ENCODE data around the gene PRUNE2.
"Not testable (repeated sequence)": the region's sequence is repeated elsewhere in the genome, so short reads cannot be mapped to it uniquely, and the experiment has no call there.

Gene PRUNE2

DNA sequence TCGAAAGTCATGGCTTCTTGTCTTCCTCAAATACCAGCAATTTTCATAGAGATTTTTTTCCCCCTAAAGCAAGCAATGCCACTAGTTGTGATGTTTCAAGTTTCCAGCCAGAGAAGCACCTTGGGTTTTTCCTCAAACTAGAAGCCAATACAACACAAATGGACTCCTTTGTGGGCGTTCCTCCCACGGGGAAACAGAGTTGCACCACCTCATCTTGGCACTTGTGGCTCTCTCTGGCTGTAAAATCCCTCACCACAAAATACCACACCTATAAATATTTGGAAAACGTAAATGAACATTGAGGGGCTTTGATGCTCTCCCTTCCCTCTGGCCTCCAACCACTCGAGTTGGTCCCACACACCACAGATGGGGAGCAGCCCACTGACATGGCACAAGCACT is 208.8 kb downstream of the PRUNE2 start:
- no peak for DNase-seq (ENCODE audit: low read depth)

DNA sequence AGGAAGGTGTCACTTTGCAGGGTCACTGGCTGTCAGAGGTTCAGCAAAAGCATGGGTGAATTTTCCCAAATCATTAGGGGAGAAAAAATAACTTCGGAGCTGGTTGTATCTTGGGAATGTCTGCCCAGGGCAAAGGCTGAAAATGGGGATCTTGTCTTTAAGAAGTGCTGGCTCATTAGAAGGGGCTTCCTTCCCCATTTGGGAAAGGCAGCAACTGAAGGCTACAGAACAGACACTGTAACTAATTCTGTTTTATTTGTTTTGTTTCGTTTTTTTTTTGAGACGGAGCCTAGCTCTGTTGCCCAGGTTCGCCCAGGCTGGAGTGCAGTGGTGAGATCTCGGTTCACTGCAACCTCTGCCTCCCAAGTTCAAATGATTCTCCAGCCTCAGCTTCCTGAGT is 212.0 kb downstream of the PRUNE2 start:
- no peak for DNase-seq (ENCODE audit: low read depth)

DNA sequence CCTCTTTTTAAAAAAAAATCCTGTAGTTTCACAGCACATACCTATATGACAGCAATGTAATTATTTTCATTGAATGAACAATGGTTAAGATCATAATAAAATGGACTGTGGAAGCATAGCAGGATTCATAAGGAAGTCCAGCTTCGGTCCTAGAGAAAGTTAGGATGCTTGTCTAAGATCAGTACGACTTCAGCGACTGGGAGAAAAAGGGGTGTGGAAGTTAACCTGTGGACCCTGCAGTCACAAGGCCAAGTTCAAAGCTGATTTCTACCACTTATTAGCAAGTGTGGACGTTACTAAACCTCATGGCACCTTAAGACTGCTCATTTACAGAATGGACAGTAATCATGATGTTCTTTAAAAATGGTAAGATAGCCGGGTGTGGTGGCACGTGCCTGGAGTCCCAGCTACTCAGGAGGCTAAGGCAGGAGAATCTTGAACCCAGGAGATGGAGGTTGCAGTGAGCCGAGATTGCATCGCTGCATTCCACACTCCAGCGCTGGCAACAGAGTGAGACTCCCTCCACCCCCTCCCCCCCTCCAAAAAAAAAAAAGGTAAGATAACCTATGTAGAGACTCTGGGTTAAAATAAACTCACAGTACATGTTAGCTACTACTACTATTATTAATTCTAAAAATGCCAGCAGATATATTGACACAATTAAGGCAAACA is 213.3 kb downstream of the PRUNE2 start:
- no peak for DNase-seq (ENCODE audit: low read depth)

DNA sequence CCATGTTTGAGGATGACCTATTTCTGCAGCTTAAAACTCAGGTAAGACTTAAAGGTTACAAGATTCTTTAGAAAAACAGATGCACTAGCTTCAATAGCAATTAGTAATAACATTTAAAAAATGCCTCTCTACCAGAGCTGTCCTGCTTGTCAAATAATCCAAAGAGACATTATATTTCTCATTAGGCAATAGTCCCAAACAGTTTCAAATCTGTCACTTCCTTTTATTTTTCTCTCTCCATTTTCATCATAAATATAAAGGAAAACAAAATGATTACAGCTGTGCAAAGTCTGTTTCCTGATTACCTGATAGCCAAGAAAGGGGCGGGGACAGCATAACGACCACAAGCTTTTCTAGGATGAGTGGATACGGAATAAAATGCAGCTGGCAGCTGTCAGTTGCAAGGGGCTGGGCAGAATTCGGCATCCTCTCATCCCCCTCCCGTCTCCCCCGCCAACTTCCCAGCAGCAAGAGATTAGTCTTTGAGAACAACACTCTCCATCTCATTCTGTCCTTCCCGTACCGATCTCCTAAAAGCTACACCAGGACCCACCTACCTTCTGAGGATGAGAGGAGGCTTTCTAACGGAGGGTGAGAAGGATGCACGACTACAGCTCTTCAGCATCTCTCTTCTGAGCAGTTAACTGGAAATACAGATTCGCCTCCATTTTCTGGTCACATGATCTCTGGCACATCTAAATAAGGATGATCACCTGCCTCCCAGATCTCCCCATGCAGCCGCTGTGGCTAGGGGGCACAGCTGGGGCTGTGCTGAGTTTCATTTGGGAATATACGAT is 214.2 kb downstream of the PRUNE2 start:
- DNase-seq (ENCODE audit: low read depth): no peak

DNA sequence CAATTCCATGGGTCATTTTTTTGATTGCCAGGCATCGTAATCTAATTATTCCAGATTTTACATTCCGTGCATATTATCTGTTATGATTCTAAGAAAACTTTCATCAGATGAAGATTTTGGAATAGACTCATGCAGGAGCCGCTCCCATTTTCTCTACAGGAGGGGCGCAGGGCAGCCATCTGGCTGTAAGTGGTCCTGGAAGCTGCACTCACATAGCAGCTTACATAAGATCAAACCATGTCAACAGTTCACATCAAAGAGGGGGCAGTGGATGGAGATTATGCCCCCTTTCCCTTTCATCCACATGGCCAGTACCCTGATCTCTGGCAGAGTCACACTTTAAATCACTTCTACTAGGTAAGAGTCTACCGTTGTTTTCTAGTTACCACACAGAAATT is 214.9 kb downstream of the PRUNE2 start:
- DNase-seq (ENCODE audit: low read depth): no peak

DNA sequence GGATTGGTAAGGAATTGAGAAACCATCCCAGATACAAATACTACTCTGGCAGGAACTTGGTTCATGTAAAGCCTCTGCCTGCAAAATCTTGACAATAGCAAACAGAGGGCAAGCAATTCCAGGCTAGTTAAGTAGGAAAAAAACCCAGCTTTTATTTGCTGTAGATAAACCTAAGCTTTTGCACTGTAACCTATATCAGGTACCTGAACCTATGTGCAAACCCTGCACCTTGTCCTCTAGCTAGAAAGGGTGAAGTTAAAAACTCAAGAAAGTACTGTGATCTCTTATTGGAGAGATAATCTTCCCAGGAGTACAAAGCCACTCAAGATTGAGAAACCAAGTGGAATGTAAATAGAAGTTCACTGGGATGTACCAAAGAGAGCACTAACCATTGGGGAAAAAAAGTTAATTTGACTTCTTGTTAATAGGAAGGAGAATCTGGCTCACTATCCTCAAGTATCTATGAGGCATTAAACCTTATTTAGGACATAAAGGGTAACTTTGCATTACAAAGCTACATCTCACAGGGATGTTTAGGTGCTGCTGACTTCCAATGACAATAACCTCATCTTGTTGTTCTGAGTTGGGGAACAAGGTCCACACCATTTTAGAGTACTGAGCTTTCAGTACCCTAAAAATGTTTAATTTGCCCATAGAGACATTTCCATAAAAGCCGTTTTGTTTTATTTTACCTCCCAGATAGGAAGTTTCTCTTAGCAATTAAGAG is 215.5 kb downstream of the PRUNE2 start:
- DNase-seq (ENCODE audit: low read depth): no peak

DNA sequence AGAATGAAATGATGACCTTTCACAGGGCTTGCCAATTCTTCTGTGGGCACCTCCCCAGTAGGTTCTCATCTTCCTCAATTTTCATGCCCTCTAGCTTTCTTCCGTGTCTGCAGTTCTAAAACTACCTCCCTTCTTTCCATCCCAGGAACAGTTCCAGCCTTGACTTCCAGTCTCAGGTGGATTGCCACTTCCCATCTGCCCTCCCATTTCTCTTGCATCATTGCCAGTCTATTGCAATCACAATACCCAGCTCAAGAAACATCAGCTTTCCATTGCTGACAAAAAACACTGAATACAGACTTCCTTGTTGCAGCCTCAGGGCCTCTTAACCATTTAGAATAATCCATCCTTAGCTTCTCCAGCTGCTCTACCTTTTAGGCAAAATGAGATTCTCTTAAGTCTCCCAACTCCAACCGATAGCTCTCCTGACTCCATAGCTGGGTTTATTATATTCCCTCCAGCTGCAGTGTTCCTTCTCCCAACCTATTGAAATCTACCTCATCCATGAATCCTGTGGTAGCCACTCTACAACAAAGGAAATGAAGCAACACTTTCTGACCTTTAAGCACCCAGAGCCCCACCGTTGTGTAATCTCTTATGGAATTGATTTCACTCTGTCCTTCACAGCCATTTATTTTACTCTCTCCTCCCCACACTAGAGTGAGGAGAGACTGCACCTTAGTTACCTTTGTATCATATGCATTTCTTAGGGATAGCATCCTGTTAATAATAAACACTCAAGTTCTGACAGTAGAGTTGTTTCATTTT is 217.3 kb downstream of the PRUNE2 start:
- no peak for DNase-seq (ENCODE audit: low read depth)

DNA sequence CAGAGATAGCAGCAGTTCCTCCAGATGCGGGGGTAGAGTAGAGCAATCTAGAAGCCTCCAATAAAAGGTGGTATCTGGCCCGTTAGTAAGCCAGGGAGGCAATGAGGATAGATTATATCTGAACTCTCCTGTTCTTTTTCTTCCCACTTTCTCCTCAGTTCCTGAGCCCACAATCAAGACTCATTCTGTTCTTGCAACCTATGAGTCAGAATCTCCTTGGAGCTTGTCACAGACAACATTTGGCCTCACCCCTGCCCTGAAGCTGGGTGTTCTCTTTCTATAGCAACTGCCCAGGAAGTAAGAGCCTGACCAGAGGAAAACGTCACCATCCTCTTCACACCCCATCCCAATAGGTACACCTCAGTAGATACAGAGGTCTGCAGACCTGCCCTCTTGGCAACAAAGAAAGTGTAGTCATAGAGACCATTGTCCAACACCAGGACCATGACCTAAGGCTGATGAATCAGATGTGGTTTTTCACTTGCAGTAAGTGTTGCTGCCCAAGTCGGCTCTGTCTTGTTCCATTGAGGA is 218.0 kb downstream of the PRUNE2 start:
- no peak for DNase-seq (ENCODE audit: low read depth)

DNA sequence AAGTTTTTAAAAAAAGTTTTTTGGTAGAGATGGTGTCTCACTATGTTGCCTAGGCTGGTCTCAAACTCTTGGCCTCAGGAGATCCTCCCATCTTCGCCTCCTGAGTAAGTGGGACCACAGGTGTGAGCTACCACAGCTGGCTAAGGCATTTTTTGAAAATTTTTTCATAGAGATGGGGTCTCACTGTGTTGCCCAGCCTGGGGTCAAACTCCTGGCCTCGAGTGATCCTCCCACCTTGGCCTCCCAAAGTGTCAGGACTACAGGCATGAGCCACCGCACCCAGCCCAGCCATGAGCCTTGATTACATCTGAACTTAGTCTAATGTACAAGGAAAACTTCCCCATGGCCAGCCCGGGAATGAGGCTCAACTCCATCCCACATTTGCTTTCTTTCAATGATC is 219.2 kb downstream of the PRUNE2 start:
- no peak for DNase-seq (ENCODE audit: low read depth)

DNA sequence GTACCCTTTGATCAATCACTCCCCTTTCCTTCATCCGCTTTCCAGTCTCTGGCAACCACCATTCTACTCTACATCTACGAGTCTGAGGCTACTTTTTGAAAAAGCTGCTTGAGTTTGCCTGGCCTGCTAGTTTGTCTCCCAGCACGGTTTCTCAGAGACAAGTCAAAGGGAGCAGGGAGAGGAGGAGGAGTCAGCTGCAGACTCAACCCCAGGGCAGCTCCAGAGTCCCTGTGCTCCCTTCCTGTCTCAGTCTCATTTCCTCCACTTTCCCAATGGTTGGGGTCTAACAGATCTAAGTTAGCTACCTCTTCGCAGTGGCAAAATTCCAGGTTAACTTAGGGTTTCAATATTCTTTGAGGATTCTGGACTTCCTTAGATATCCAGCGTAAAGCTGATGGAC is 221.7 kb downstream of the PRUNE2 start:
- DNase-seq (ENCODE audit: low read depth): no peak

DNA sequence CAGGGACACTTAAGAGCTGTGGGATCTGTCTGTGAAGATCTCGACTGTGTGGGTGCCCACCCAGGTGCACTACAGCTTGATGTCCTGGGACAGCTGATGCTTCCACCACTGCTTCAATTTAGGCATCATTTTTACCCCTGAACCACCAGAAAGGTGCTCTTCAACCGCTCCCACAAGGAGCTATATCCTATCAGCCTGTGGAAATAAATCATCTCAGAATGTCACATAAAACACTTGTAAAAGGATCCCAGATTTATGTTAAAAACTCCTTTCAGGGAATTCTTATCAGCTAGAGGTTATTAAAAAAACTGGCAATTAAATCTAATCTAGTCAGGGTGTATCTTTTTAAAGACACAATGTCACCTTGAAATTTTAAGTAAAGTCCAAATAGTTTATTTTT is 224.4 kb downstream of the PRUNE2 start:
- no peak for DNase-seq (ENCODE audit: low read depth)

DNA sequence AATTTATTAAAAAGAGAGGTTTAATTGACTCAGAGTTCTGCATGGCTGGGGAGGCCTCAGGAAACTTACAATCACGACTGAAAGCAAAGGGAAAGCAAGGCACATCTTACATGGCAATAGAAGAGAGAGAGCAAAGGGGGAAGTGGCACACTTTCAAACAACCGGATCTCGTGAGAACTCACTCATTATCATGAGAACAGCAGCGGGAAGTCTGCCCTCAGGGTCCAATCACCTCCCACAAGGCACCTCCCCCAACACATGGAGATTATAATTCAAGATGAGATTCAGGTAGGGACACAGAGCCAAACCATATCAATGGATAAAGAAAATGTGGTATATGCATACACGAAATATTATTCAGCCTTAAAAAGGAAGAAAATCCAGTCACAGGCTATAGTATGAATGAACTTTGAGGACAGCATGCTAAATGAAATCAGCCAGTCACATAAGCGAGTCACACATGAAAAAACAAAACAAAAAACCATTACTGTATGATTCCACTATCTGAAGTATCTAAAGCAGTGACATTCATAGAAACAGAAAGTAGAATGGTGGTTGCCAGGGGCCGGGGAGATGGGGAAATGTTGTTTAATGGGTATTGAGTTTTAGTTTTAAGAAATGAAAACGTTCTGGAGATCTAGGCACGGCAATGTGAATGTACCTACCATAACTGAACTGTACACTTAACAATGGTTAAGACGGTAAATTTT is 225.0 kb downstream of the PRUNE2 start:
- no peak for DNase-seq (ENCODE audit: low read depth)

DNA sequence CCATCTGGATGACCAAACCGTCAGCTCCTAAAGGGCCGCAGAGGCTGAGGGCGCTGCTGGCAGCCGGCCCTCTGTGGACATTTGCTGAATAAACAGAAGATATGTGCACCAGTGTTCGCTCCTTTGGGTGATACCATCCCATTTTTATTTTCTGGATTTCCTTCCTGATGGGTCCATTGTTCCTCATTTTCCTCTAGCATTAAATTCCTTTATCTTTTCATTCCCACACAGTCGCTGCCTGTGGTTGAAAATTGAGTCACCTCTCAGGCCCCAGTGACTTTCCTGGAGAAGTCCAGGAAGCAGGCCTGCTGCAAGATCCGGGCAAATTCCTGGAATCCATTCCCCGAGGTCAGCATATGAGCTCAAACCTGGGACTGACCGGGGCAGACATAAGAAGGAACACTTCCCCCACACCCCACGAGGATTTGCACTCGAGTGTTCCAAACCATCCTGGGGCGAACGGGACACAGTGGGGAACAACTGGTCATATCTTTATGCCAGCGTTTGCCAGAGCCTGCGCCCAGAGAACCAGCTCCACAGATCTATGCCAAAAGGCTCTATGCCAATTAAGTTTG is 228.3 kb downstream of the PRUNE2 start:
- no peak for DNase-seq (ENCODE audit: low read depth)

DNA sequence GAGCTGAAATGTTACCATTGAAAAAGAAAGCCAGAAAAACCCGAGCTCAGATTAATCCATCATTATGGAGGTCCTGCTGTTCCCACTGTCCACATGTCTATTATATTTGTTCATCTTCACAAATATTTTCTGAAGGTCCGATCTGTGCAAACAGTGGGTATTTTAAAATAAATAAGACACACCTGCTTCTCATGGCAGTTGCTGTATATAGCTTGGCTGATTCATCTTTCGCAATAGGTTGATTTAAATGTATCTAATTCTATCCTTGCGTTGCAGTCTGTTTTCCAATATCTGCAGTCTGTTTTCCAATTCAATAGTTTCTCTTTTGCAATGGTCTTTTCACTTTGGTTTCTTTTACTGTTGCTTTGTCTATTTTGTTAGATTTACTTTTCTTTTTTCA is 229.1 kb downstream of the PRUNE2 start:
- DNase-seq (ENCODE audit: low read depth): no peak

DNA sequence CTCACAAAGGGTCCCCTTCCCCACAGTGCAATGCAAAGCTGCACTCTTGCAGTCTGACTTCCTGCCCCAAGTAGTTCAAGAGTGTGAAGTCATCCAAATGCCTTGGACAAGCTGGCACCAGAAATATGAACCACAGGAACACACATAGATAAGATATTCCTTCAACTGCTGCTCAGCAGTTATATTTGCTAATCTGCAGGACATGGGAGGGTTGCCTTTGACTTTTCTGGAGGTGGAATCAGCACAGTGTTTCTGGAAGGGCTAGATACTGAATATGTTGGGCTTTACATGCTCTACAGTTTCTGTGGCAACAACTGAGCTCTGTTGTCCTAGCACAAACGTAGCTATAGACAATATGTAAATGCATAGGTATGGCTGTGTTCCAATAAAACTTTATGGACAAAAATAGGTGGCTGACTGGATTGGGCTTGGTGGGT is 238.4 kb downstream of the PRUNE2 start:
- DNase-seq (ENCODE audit: low read depth): no peak

DNA sequence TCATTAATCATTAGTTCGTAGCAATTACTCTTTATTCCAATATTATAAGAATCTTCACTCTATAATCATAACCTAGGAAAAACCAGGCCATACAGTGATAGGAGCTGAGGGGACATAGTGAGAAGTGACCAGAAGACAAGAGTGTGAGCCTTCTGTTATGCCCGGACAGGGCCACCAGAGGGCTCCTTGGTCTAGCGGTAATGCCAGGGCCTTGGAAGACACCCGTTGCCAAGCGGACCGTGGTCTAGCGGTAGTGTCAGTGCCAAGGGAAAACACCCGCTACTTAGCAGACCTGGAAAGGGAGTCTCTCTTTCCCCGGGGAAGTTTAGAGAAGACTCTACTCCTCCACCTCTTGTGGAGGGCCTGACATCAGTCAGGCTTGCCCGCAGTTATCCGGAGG is 239.9 kb downstream of the PRUNE2 start:
- not testable (repeated sequence) for DNase-seq (ENCODE audit: low read depth)

DNA sequence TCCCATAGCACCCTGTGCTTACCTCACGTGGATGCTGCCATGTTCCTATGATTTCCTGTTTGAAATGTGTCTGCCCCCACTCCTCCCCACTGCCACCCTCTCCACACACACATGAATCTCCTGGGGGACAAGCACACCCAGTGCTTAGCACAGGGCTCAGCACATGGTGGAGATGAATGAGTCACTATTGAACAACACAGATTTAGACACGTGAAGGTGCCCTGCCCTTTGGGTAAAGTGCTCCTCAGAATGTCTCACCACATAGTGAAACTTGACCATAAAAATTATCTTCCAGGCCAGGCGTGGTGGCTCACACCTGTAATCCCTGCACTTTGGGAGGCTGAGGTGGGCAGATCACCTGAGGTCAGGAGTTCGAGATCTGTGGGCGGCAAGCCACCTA is 240.5 kb downstream of the PRUNE2 start:
- no peak for DNase-seq (ENCODE audit: low read depth)

DNA sequence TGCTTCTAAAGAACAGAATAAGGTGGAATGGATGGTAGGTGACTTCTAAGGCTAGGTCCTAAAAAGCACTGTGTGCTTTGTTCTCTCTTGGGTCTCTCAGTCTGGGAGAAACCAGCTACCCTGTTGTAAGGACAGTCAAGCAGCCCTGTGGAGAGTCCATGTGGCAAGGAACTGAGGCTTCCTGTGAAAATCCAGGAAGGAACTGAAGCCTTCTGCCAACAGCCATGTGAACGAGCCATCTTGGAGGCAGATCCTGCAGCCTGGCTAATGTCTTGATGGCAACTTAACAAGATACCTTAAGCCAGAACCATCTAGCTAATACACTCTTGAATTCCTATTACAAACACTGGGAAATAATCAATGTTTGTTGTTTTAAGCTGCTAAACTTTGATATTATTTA is 241.8 kb downstream of the PRUNE2 start:
- DNase-seq (ENCODE audit: low read depth): no peak

DNA sequence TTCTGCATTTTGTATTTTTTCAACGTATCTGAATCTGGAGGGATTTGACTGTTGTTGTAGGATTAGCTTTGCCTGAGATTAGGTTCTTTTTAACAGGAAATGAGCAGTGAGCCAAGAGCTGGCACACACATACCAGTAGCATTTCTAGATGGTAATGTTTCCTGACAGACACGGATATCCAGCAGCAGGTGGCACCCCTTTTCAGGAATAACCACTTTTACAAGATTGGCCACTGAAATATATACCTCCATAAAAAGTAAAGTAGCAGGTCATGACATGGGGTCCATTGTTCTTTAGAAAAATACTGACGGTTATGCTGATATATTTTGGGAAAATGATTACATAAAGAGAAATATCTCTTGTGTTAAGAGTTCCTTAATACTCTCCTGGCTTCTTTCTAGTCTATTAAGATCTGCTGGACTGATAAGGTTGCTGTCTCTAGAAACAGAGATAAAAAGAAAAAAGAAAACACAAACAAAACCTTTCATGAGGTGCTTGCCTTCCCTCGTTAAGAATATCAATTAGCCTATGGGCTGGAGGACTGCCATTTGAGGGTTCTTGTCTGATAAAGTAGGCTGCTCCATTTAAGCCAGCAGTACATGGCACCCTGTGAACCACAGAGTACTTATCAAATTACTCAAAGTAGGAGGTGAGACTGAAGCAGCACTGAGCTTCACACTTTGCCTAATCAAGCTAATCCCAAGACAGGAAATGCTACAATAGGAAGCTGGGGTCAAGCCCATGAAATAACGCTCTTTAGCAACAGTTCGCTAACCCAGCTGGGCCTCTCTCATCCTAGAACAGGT is 243.2 kb downstream of the PRUNE2 start:
- DNase-seq (ENCODE audit: low read depth): no peak

Measured in activated T-helper 9 cell treated with anti-CD3 and anti-CD28 coated beads, Interleukin-2, amount 50 U/mL, for 16 hours (primary cell).